AG04449 (cell line): Measurements from ENCODE around the gene MANSC1.

ENCODE experiments used
- CTCF ChIA-PET: fragments of 350-600 bp; formaldehyde crosslinking; extraction: SDS; loops from one replicate; lab custom pipeline; 2021; ENCODE audit warnings: antibody characterized with exemption; lab: Yijun Ruan, JAX
- POLR2A ChIA-PET: fragments of 400-600, 350-600 bp; formaldehyde crosslinking; extraction: SDS; loops from one replicate; lab custom pipeline; 2020; ENCODE audit warnings: antibody characterized with exemption, inconsistent platforms; lab: Yijun Ruan, JAX
- DNase-seq: peaks from one replicate; pipeline ENCODE4 v3.0.0-alpha.2; 2010; ENCODE audit warnings: low read depth, low spot score
- H3K4me3 ChIP-seq: 2 replicates; pipeline ENCODE4 v1.5.1; 2011; ENCODE audit warnings: low read depth, mild to moderate bottlenecking, control low read depth, low read length
- TF ChIP-seq, protein P1 (sequence below): IDR thresholded peaks from one replicate; pipeline ENCODE4 v1.5.1; 2011; ENCODE audit warnings: mild to moderate bottlenecking, moderate library complexity, low read length, control low read depth, inconsistent platforms; ENCODE audit not compliant: insufficient read depth; ENCODE audit errors: missing control alignments

The MANSC1 gene

DNA sequence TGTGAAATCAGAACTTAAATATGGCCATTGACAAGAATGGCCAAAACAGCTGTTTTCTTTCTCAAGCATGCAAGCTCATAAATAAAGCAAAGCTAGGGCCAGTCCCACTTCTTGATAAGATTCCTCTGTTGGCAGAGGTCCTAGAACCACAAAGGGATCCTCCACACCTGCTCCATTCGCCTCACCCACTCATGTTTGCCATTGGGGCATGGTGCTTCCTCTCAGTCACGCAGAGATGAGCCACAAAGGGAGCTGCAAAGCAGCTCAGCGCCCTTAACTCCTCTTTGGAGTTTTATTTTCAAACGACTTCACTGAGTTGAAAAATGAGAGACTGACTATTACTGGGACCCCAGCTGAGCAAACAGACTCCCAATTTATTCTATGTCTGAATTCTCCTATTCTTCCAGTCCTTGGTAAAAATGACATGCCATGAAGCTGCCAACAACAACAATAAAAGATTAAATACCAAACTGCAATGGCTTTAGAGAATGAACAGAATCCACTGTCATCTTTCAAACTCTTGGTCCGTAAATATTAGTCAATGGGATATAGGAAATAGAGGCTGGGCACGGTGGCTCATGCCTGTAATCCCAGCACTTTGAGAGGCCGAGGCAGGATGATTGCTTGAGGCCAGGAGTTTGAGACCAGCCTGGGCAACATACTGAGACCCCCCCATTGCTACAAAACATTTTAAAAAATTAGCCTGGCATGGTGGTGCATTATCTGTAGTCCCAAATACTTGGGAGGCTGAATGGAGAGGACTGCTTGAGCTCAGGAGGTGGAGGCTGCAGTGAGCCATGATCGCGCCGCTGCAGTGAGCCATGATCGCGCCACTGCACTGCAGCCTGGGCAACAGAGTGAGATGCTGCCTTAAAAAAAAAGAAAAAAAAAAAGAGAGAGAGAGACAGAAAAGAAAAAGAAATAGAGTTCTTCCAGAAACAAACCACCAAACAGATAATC is 16.4 kb downstream of the MANSC1 start:
- POLR2A ChIA-PET, result no interaction called here
- no peak for DNase-seq
- TF ChIP-seq, protein P1, sequence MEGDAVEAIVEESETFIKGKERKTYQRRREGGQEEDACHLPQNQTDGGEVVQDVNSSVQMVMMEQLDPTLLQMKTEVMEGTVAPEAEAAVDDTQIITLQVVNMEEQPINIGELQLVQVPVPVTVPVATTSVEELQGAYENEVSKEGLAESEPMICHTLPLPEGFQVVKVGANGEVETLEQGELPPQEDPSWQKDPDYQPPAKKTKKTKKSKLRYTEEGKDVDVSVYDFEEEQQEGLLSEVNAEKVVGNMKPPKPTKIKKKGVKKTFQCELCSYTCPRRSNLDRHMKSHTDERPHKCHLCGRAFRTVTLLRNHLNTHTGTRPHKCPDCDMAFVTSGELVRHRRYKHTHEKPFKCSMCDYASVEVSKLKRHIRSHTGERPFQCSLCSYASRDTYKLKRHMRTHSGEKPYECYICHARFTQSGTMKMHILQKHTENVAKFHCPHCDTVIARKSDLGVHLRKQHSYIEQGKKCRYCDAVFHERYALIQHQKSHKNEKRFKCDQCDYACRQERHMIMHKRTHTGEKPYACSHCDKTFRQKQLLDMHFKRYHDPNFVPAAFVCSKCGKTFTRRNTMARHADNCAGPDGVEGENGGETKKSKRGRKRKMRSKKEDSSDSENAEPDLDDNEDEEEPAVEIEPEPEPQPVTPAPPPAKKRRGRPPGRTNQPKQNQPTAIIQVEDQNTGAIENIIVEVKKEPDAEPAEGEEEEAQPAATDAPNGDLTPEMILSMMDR, result no peak

DNA sequence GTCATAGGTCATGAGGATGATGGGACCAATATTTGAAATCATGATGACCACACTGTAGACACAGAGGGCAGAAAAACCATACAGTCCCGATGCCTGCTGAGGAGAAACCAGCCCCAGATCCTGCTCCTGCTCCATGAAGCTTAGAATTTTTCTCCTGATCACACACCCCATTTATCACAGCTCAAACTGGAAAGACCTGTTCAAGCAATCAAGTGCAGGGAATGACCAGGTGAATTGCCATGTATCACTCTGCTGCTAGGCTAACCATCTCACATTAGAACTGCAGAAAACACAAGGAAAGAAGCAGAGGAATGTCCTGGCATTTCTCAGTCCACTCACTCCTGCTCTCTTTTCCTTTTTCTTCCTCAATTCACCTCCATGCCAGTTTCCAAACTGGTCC is 18.1 kb downstream of the MANSC1 start:
- ChIA-PET CTCF (interaction anchor here (0.6 to 5.9 kb wide), 8 partner anchors 11 to 391 kb away, joined by 3 to 85 read pairs (median 3); partner anchors contain the start of gene MANSC1), POLR2A (no interaction called here)
- no peak for DNase-seq
- TF ChIP-seq, protein P1, result no peak
- H3K4me3 ChIP-seq, result no peak overlapping the region

More for the DNA sequence above, 16.4 kb downstream of the MANSC1 start:
- no peak overlapping the region for H3K4me3 ChIP-seq
- CTCF ChIA-PET, result interaction anchor here (0.8 to 5.9 kb wide), 21 partner anchors 7 to 403 kb away, joined by 3 to 85 read pairs (median 3); partner anchors contain the start of gene MANSC1

DNA sequence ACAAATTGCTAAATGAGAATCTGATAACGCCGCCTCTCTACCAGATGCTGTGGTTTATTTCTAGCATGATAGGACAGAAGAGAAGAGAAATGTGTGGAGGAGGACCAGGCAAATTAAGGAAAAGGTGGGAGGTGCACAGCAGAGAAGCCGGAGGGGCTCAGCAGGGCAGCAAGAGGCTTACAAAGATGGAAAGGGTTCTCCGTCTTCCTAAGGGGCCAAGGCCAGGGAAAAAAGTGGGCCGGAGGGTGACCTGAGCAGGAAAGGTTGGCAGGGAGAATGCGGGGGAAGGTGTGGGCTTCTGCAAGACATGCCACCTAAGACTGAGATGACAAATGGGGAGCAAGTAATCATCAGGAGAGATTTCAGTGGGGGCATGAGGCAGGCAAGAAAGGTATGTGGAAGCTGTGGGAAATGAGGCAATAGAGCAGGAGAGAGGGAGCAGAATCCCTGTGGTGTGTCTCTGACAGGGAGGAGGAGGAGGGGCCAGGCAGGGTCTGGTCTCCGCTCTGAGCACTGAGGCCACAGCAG is 18.7 kb downstream of the MANSC1 start:
- no peak overlapping the region for H3K4me3 ChIP-seq
- no peak for DNase-seq
- ChIA-PET POLR2A (no interaction called here), CTCF (interaction anchor here (0.6 to 5.9 kb wide), 7 partner anchors 11 to 392 kb away, joined by 3 to 85 read pairs (median 3); partner anchors contain the start of gene MANSC1)
- TF ChIP-seq, protein P1, result no peak

DNA sequence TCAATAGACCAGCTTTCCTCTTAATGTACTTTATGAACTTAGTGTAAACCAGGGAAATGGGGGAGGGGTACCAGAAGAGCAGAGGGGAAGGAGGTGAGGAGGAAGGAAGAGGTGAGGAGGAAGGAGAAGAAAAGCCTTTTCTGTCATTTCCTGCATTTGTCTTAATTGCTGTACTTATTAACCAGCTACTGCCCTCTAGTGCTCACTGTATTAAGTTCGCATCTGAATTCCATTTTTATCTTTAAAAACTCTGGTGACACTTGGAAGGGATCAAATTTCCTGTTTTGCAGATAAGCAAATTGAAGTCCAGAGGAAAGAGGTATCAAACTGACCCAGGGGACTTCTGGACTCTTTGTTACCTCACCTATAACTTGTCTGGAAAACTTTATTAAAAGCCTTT is 22.2 kb downstream of the MANSC1 start:
- DNase-seq, result no peak
- H3K4me3 ChIP-seq, result no peak overlapping the region
- ChIA-PET CTCF (interaction anchor here (0.6 to 5.6 kb wide), 47 partner anchors 8 to 773 kb away, joined by 3 to 110 read pairs (median 4); no protein-coding TSS in a partner anchor), POLR2A (no interaction called here)
- TF ChIP-seq, protein P1, result peak; percentile 42

DNA sequence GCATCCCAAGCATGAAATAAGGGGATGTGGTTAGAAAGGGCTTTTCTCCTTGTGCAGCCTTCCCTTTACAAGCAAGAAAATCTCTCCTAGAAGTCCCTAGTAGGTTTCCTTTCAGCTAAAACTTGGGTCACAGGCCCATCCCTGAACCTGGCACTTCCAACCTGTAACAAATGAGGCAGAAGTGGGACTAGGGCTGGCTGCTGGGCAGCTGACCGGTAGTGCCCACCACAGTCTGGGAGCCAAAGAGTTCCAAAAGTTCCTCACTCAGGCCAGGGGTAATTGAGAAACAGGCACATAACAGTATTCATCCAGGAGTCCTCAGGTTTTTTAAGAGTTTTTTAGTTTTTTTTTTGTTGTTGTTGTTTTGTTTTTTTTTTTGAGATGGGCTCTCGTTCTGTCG is 23.8 kb downstream of the MANSC1 start:
- ChIA-PET CTCF (interaction anchor here (0.9 to 5.6 kb wide), 16 partner anchors 10 to 746 kb away, joined by 3 to 110 read pairs (median 6); partner anchors contain the start of gene MANSC1), POLR2A (no interaction called here)
- TF ChIP-seq, protein P1, result no peak
- DNase-seq, result no peak
- H3K4me3 ChIP-seq, result no peak overlapping the region
